Non-pigmented ciliary epithelial cell (primary cell): Measurements from ENCODE around the gene MDFIC.

ENCODE experiments used
- DNase-seq: peaks from one replicate; pipeline ENCODE4 v3.0.0-alpha.2; 2010; ENCODE audit warnings: low read depth

Gene MDFIC

DNA sequence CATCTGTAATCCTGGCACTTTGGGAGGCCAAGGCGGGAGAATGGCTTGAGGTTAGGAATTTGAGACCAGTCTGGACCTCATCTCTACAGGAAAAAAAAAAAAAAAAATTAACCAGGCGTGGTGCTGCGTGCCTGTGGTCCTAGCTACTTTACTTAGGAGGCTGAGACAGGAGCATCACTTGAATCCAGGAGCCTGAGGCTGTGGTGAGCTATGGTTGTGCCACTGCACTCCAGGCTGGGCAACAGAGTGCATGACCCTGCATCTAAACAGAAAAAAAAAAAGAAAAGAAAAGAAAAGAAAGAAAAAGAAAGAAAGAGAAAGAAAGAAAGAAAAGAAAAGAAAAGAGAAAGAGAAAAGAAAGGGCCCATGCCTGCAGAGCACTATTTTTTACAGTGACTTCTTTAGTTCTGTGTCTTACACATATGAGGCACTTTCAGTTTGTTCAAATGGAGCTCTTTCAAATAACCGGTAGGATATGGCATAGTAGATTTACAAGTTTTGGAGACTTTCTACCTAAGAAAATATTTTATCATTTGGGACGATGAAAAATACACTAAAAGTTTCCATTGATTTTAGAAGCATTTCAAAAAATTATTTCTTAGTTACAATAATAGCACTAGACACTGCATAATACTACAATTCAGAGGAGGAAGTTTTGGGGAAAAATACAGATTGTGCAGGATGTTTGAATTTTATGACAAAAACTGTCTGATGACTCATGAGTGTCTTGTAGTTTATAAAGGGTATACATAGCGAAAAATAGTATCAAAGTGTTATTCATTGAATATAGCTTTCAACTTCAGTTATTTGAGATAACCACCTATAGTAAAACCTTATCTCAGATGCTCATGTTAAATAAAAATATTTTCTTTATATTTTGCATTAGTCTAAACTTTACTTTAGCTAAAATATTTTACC, 75.9 kb downstream of the MDFIC start:
- no peak for DNase-seq

DNA sequence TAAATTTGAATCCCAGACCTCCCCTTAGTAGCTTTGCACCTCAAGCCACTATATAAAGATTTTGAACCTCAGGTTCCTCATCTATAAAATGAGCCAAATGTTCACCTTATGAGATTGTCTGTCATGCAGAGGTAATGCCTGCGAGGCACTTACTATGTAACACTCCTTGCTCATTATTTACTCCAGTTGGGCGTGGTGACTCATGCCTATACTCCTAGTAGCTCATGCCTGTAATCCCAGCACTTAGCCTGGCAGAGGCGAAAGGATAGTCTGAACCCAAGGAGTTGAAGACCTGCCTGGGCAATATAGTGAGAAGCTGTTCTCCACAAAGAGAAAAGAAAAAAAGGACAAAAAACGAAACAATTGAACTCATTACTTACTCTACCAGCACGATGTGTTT, 82.2 kb downstream of the MDFIC start:
- DNase-seq = no peak

DNA sequence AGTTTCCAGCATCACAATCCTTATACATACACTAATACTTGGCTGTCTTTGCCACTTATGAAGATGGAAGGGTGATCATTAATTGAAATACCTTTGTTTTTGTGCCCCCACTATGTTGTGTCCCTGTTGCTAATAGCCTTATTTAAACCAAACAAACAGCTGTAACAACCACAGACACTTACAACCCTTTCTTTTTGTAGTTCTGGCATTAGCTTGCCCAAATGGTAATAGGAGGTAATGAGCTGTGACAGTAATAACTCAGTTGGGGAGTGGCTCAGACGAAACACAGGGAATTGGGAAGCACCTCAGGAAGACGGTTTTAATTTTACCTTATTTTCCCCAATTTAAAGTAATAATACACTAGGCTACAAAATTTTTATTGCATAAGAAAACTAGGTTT, 83.4 kb downstream of the MDFIC start:
- DNase-seq = no peak

GRCh38 chr7:115005953-115006352, 84.1 kb downstream of the MDFIC start:
- DNase-seq = no peak

GRCh38 chr7:115007751-115008150, 85.9 kb downstream of the MDFIC start:
- no peak for DNase-seq

DNA sequence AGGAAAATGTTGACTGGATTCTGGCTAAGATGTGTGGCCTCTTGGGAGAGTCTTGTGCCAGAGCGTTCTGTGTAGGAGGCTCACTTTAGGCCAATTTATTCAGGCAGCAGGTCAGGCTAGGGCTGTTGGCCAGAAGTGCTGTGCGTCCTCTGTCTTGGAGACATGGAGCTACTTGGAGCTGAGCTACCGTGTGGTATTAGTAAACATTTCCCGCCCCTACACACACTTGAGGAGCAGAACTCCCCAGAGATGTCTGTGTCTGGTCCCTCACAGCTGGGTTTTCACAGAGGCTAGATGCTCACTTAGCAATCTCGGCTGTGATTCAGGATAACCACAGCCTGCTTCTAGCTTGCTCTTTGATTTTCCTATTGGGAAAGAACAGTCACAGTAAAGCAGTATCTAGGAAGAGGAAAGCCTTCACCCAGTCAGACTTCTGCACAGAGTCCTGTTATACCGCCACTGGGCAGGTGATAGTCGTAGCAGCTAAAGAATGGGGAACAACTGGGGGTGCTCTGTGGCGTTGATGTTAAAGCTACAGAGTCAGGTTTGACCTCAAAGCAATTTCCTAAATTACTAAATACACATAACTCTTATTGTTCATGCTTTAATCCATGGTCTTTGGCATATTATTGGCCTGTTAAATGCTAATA, 86.7 kb downstream of the MDFIC start:
- no peak for DNase-seq

DNA sequence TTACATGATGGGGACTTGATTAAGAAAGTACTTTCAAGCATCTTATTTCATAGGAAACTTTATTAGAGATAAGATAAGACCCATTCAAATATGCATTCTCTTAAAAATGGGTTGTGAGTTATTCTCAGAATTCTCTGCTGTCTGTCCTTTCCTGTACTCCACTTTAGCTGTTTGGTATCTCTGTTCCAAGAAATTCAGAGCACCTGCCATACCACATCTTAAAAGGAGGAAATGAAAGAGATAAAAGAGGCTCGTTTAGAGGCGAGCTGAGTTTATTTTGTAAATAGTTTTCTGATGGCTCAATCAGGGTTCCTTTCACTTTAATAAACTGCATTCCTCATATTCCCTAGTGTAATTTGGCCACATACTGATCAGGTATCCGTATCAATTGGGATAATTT, 87.2 kb downstream of the MDFIC start:
- no peak for DNase-seq

- DNase-seq = no peak
These were observed 88.0 kb downstream of the MDFIC start for GRCh38 chr7:115009736-115010440.

DNA sequence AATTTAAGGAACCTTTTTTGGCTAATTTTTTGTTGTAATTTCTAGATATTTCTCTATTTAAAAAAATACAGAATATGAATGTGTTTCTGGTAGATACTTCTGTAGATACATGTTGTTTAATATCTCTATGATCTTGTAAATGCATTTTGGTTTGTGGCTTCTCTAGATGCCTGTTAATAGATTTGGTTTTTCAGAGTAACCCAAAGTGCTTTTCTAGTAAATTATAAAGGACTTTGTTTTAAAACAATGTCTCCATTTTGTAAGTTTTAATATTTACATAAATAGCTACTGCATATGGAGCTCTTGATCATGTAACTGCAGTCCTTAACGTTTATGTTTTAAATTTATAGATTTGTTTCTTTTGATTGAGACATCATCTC, 88.5 kb downstream of the MDFIC start:
- no peak for DNase-seq

DNA sequence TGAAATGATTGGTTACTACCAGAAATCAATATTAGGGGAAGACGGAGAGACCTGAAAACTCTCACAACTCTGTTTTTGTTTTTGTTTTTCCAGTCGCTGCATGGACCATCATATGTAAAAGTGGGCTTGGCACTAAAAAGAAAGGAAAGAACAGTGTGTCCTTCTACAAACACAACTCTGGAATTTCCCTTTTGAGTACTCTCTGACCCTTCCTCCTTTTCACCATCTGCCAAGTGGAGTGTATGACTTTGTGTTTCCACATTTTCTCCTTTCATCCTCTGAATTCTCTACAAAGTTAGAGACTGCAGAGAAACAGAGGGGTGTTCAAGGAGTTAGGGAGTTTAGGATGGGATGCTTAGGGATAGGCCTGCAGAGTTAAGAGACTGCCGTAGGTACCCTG, 92.0 kb downstream of the MDFIC start:
- DNase-seq = no peak

GRCh38 chr7:115014794-115015193, 92.9 kb downstream of the MDFIC start:
- DNase-seq = no peak

DNA sequence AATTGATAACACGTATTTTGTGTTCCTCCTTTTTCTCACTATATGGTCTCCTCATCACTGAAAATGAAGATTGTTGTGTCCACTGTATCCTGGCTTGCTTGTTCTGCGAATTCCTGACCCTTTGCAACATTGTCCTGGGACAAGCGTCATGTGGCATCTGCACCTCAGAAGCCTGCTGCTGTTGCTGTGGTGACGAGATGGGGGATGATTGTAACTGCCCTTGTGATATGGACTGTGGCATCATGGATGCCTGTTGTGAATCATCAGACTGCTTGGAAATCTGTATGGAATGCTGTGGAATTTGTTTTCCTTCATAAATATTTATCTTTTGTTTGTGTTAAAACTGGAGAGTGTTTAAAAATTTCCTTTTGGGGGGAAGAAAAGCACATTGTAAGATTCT, 93.7 kb downstream of the MDFIC start:
- DNase-seq = peak; percentile 54

- no peak for DNase-seq
These were observed 98.2 kb downstream of the MDFIC start for GRCh38 chr7:115019882-115020605.

- DNase-seq = no peak
These were observed 101.3 kb downstream of the MDFIC start for GRCh38 chr7:115023219-115023618.

- no peak for DNase-seq
These were observed 102.4 kb downstream of the MDFIC start for GRCh38 chr7:115024276-115024675.

DNA sequence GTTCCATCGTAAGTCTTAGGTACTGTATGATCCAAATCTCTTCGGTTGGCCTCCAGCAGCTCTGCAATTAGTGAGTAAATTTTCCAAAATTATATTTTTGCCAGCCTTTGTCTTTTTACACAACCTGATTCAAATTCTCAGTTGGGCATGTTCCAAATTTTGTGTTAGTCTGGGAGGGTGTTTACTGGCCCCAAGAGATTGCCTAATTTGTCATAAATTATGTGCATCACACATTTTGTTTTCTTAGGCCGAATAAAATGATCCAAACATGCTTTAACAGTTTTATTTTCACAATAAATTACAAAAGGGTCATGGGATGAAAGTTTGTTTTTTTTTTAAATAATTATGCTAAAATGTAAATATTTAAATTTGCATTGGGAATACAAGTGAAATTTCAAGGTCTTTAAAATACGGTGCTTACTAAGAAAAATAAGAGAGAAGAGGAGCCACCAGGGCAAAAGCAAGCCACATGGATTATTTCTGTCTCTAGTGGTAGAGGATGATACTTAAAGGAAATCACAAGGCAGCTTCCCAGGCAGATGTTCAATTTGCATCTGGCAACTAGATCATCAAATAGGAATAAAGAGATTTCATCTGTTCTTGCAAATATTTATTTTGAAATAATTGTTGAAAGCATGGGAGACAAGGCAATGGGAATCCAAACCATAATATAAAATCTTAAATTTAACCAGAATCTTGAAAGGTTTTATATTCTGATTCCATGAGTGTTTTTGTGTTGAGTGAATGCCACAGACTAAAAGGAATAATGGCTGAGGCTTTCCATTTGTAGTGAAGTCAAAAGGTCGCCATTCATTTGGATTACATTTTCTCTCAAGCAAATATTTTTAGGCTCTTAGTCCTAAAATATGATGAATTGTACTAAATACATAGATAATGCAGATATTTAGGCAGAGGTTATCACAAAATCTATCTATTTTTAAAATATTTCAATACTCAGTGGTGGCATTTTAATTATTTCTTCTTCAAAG, 111.1 kb downstream of the MDFIC start:
- no peak for DNase-seq

DNA sequence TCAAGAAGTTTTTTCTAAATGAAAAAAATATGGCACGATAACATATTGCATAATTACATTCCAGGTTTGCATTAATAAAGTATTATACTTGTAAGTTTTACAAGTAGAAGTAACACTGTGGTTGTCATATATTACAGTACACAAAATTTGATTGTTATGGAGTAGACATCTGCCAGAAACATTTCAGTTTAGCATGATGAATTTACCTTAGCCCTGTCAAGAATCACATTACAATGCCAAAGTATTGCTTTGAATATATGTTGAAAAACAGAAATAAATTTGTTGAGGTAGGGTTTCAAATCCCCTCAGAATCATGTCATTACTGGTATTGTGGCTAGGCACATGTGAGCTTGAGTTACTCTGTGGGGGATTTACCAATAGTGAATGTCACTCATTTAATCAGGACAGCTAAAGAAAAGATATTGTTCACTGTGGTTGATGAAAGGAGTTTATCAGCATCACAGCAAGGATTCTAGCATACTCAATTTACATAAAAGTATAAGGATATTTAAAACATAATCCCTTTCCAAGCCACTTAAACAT, 112.1 kb downstream of the MDFIC start:
- no peak for DNase-seq

DNA sequence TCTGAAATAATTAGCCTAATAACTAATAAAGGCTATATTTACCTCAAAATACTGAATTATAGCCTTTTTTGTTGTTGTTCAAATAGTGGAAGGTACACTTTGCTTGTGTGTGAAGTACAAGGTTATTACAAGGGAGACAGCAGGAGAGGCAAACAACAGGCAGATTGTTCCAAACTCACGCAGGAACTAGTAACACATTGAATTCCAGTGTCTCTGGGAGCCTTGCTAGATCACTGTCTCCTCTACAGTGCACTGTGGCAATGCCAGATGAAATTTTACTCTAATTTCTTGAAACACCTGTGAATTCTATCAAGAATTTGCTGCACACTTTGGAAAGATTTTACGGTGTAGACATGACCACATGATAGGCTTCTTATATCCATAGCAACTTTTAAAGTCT, 112.6 kb downstream of the MDFIC start:
- DNase-seq = no peak

DNA sequence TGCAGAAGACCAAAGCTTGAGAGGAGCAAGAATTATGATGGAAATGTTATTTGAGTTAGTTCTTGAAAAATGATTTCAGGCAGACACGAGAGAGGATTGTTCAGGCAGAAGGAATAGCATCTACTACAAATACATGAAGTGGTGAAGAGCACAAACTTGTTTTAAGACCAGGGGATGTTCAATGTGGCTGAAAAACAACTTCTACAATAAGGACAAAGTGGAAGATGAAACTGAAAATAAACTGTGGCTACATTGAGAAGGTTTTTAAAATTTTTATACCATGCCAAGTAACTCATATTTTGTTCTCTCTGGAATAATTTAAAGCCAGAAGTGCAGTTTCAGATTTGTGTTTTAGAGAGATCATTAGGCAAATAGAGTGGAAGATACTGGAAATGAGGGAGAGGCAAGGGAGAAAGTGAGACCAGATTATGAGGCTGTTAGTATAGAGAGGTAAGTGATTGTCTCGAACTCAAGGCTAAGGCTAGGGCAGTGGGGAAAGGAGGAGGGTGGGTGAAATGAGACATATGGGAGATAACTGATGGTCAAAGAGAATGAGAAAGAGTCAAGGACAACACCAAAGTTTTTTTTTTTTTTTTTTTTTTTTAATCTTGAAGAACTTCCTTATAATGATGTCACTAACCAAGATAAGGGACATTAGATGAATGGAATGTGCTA, 115.4 kb downstream of the MDFIC start:
- DNase-seq = no peak

DNA sequence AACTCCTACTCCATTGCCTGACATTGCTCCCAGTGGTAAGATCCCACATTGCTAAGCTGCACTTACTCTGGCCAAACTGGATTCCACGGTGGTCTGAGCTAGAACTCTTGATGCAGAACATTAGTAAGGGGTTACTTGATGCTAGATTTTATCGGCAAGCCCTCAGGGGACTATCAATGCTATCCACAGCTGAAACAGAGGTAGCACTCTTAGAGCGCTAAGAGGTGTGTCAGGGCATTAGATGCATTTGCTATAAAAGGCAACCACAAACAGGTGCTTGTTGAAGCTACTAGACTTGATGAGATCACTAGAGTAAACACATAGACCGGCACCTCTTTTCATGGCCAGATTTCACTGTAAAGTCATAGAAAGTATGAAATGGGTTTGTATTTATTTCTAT, 116.3 kb downstream of the MDFIC start:
- DNase-seq = no peak
